Gastrocnemius medialis (tissue), 4 donors: Measurements from ENCODE around the gene SH3PXD2B. TPM values are rescaled to one million over a fixed set of nuclear protein-coding genes. Genes with fewer than 3 reads are reported as not detected.

Experiments used
- ATAC-seq, 2 donors: fragments of 150-250 bp; one replicate each; pipeline ENCODE4 v1.9.1; 2016
- DNase-seq, 2 donors: peaks; one replicate each; pipeline ENCODE4 v3.0.0-alpha.2; 2019
- H3K27ac ChIP-seq, 4 donors: fragments of 200-600 bp; sonication (generic); 1 replicate in 1 of 4; 2 replicates in 3 of 4; pipeline ENCODE4 v1.5.1; 2016 to 2018; ENCODE audit warnings: mild to moderate bottlenecking in 2 of 4, moderate library complexity in 1 of 4
- H3K27me3 ChIP-seq, 3 donors: fragments of 200-600 bp; sonication (generic) in 2 of 3; 1 replicate in 1 of 3; 2 replicates in 2 of 3; pipeline versions ENCODE4 v1.5.1 to v1.6.0; 2016 to 2019; ENCODE audit warnings: mild to moderate bottlenecking in 1 of 3, moderate library complexity in 1 of 3
- H3K36me3 ChIP-seq, 2 donors: fragments of 200-600 bp; sonication (generic) in 1 of 2; one replicate each; pipeline ENCODE4 v1.5.1; 2017 to 2018
- H3K4me1 ChIP-seq, 2 donors: fragments of 200-600 bp; sonication (generic) in 1 of 2; one replicate each; pipeline ENCODE4 v1.5.1; 2016 to 2017; ENCODE audit warnings: mild to moderate bottlenecking in 2 of 2
- H3K4me3 ChIP-seq, 4 donors: fragments of 200-600 bp; sonication (generic) in 3 of 4; 1 replicate in 1 of 4; 2 replicates in 3 of 4; pipeline ENCODE4 v1.5.1; 2016 to 2019; ENCODE audit warnings: mild to moderate bottlenecking in 2 of 4
- H3K9me3 ChIP-seq, 3 donors: fragments of 200-600 bp; sonication (generic) in 2 of 3; 1 replicate in 1 of 3; 2 replicates in 2 of 3; pipeline ENCODE4 v1.5.1; 2016 to 2019
- CTCF ChIP-seq, 5 experiments: fragments of 450-650 bp in 3 of 5; fragments of 200-600 bp in 2 of 5; sonication (generic) in 2 of 5; IDR thresholded peaks in 4 of 5; conservative IDR thresholded peaks in 1 of 5; 1 replicate in 4 of 5; 2 replicates in 1 of 5; pipeline ENCODE4 v1.5.1; 2016 to 2019; ENCODE audit warnings: antibody characterized with exemption in 5 of 5, mild to moderate bottlenecking in 3 of 5, moderate library complexity in 3 of 5
- POLR2A ChIP-seq, 2 donors: fragments of 450-650 bp; IDR thresholded peaks; one replicate each; pipeline ENCODE4 v1.6.1; 2017; ENCODE audit warnings: antibody characterized with exemption in 2 of 2, mild to moderate bottlenecking in 2 of 2, moderate library complexity in 2 of 2
- in situ Hi-C, 4 donors: fragments of 200-750 bp; cut with MboI; loops; one replicate each; pipeline versions ENCODE4 v1.15.0 to v1.8.0; 2017; ENCODE audit warnings: low sequenced_read_pairs in 4 of 4
- intact Hi-C: fragments of 100-400 bp; cut with DNase I; formaldehyde crosslinking; loops from one replicate; pipeline ENCODE4 v1.15.1; 2023; ENCODE audit warnings: low total_unique reads
- total RNA-seq, 4 donors: library from RNA; depleted of rRNA; stranded (reverse); fragments of >200 nt; gene quantifications; one replicate each; pipeline versions ENCODE4 v1.1.0 to v1.2.3, GENCODE V29; 2016

SH3PXD2B gene
- total RNA-seq, 4 donors from 2014 or later: 2.7 to 10.2 (median 4.2) TPM

GRCh38 chr5:172499287-172499686 lies 45.0 kb upstream of the SH3PXD2B start:
- peaks cover 10 to 16% of the 10 kb centered on the region in 2 donors for H3K4me1 ChIP-seq
- H3K27ac ChIP-seq: no peak overlapping the region
- ATAC-seq (no peak), DNase-seq (no peak)
- TF ChIP-seq POLR2A (IDR thresholded peaks at IDR 0.05): no peak
- TF ChIP-seq CTCF (IDR thresholded peaks at IDR 0.05 in 4 of 5, conservative IDR thresholded peaks at IDR 0.05 in 1 of 5): no peak
- no peak overlapping the region for H3K4me3 ChIP-seq
- H3K9me3 ChIP-seq: no peaks in the 10 kb centered on the region
- intact Hi-C loops: no loop called here
- no peaks in the 10 kb centered on the region for H3K27me3 ChIP-seq
- in situ Hi-C loops: no loop called here
- no peaks in the 10 kb centered on the region for H3K36me3 ChIP-seq

- TF ChIP-seq POLR2A (IDR thresholded peaks at IDR 0.05) (no peak), CTCF (IDR thresholded peaks at IDR 0.05 in 4 of 5, conservative IDR thresholded peaks at IDR 0.05 in 1 of 5) (no peak)
- H3K4me1 ChIP-seq: peaks cover 4 to 9% of the 10 kb centered on the region in 2 donors
- ATAC-seq (no peak), DNase-seq (no peak)
- no peaks in the 10 kb centered on the region for H3K36me3 ChIP-seq
- in situ Hi-C loops (no loop called here), intact Hi-C loops (no loop called here)
- no peak overlapping the region for H3K4me3 ChIP-seq
- no peaks in the 10 kb centered on the region for H3K27me3 ChIP-seq
- no peaks in the 10 kb centered on the region for H3K9me3 ChIP-seq
- no peak overlapping the region for H3K27ac ChIP-seq
These were observed 44.3 kb upstream of the SH3PXD2B start for GRCh38 chr5:172498431-172499129.

GRCh38 chr5:172497591-172498255 lies 43.4 kb upstream of the SH3PXD2B start:
- Histone ChIP-seq H3K4me3 (no peak overlapping the region), H3K36me3 (no peaks in the 10 kb centered on the region), H3K9me3 (no peaks in the 10 kb centered on the region), H3K4me1 (peaks cover 4 to 5% of the 10 kb centered on the region in 2 donors), H3K27me3 (no peaks in the 10 kb centered on the region), H3K27ac (peak overlapping the region in 2 of 4 donors; percentile 22 to 63)
- in situ Hi-C loops: no loop called here
- TF ChIP-seq CTCF (IDR thresholded peaks at IDR 0.05 in 4 of 5, conservative IDR thresholded peaks at IDR 0.05 in 1 of 5) (no peak), POLR2A (IDR thresholded peaks at IDR 0.05) (no peak)
- no peak for DNase-seq
- ATAC-seq: no peak
- intact Hi-C loops: no loop called here

- peaks cover 4 to 5% of the 10 kb centered on the region in 2 donors for H3K4me1 ChIP-seq
- no peaks in the 10 kb centered on the region for H3K9me3 ChIP-seq
- no peak for DNase-seq
- no peaks in the 10 kb centered on the region for H3K36me3 ChIP-seq
- TF ChIP-seq CTCF (IDR thresholded peaks at IDR 0.05 in 4 of 5, conservative IDR thresholded peaks at IDR 0.05 in 1 of 5) (no peak), POLR2A (IDR thresholded peaks at IDR 0.05) (no peak)
- intact Hi-C loops: no loop called here
- H3K27me3 ChIP-seq: no peaks in the 10 kb centered on the region
- no peak overlapping the region for H3K4me3 ChIP-seq
- no peak for ATAC-seq
- in situ Hi-C loops: no loop called here
- H3K27ac ChIP-seq: peak overlapping the region; percentile 22 to 63 (median 43)
These were observed 42.5 kb upstream of the SH3PXD2B start for GRCh38 chr5:172496671-172497371.
